Measurements from ENCODE around the gene EFEMP2.

DNA sequence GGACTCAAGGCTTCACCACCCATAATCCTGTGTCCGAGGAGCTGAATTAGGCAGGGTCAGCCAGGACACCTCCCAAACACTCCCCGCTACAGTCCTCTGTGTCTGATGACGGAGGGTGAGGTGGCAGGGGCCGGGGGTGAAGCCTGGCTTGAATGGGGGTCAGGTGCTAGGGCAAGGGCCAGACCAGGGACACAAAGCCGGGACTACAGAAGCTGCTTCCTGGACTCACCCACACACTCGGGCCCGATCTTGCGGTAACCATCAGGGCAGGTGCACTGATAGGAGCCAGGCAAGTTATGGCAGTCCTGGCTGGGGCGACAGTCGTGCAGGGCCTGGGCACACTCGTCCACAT lies 2.3 kb downstream of the EFEMP2 start:
- no peak for TF ChIP-seq CTCF (conservative IDR thresholded peaks at IDR 0.05; ENCODE audit: low read depth, low read length)
- no peak for TF ChIP-seq EZH2 (IDR thresholded peaks at IDR 0.05; ENCODE audit: borderline replicate concordance, low read depth, low read length, poor library complexity, severe bottlenecking)

Data from A673 (cell line).